Mesothelial cell of epicardium (in vitro differentiated cells): ENCODE measurements around the gene PACS2. TPM values are rescaled to one million over a fixed set of nuclear protein-coding genes. Genes with fewer than 3 reads are reported as not detected.

Source experiments
- DNase-seq, 2 experiments: peaks; one replicate each; pipeline ENCODE4 v3.0.0; 2021; ENCODE audit warnings: low spot score in 2 of 2; ENCODE audit not compliant: unreplicated experiment in 2 of 2
- H3K27ac Mint-ChIP-seq: 2 replicates; pipeline ENCODE4 v1.8.0; 2021; ENCODE audit warnings: mixed read lengths
- H3K27me3 Mint-ChIP-seq: 2 replicates; pipeline ENCODE4 v1.8.0; 2021; ENCODE audit warnings: low read depth, mixed read lengths
- H3K36me3 Mint-ChIP-seq: 2 replicates; pipeline ENCODE4 v1.8.0; 2021; ENCODE audit warnings: mixed read lengths
- H3K4me1 Mint-ChIP-seq: 2 replicates; pipeline ENCODE4 v1.8.0; 2021; ENCODE audit warnings: mixed read lengths
- H3K4me3 Mint-ChIP-seq: 2 replicates; pipeline ENCODE4 v1.8.0; 2021; ENCODE audit warnings: mild to moderate bottlenecking, moderate library complexity, mixed read lengths
- H3K9me3 Mint-ChIP-seq: 2 replicates; pipeline ENCODE4 v1.8.0; 2021; ENCODE audit warnings: mixed read lengths
- total RNA-seq: library from RNA; stranded (reverse); gene quantifications from 3 replicates; pipeline ENCODE4 v1.2.1, GENCODE V29; 2021
- TF ChIP-seq, protein P1 (sequence below): fragments of 200-600 bp; sonication (generic); IDR thresholded peaks from one replicate; pipeline ENCODE4 v1.5.0; 2021; ENCODE audit warnings: antibody characterized with exemption; ENCODE audit not compliant: unreplicated experiment

The PACS2 gene
- total RNA-seq, 1 donor from 2014 or later: 147 TPM

DNA sequence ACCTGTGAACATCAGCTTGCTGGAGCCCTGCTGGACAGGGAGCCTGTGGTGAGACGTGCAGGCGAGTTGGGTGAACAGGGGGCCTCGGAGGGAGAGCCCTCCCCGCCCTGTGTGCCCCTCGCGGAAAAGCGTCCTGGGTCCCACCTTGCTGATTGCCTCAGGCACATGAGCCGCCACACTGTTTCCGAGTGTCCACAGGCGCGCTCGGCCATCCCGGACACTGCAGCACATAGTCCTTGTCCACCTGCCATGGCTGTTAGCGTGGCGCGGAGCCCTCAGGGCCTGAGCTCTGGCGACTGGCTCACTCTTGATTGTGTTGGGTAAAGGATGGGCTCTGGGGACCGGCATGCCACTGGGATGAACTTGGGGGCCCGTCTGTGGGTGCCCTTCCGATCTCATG lies 40.0 kb downstream of the PACS2 start:
- no peak overlapping the region for H3K27ac Mint-ChIP-seq
- no peaks in the 10 kb centered on the region for H3K9me3 Mint-ChIP-seq
- no peaks in the 10 kb centered on the region for H3K27me3 Mint-ChIP-seq
- H3K4me3 Mint-ChIP-seq: no peak overlapping the region
- no peak for DNase-seq
- H3K36me3 Mint-ChIP-seq: peaks cover 3% of the 10 kb centered on the region
- H3K4me1 Mint-ChIP-seq: peaks cover 2% of the 10 kb centered on the region
- TF ChIP-seq, protein P1, sequence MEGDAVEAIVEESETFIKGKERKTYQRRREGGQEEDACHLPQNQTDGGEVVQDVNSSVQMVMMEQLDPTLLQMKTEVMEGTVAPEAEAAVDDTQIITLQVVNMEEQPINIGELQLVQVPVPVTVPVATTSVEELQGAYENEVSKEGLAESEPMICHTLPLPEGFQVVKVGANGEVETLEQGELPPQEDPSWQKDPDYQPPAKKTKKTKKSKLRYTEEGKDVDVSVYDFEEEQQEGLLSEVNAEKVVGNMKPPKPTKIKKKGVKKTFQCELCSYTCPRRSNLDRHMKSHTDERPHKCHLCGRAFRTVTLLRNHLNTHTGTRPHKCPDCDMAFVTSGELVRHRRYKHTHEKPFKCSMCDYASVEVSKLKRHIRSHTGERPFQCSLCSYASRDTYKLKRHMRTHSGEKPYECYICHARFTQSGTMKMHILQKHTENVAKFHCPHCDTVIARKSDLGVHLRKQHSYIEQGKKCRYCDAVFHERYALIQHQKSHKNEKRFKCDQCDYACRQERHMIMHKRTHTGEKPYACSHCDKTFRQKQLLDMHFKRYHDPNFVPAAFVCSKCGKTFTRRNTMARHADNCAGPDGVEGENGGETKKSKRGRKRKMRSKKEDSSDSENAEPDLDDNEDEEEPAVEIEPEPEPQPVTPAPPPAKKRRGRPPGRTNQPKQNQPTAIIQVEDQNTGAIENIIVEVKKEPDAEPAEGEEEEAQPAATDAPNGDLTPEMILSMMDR: no peak

DNA sequence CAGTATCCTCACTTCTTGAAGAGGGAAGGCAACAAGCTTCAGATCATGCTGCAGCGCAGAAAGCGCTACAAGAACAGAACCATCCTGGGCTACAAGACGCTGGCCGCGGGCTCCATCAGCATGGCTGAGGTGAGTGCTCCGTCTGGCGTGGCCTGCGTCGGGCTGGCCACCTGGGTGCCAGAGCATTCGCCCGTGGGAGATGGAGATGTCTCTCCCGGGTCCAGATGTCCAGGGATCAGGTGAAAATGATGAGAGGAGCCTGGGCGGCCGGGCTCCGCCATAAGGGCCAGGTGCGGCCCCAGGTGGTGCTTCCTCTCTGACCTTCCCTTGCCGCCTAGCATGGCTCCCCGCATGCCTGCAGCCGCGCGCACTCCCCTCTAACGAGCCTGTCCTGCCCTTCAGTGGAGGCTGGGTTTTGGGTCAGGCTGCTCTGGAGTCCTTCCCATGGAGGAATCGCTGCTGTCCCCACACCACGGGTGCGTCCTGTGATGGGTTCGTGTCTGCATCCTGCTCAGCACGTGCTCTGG lies 40.6 kb downstream of the PACS2 start:
- TF ChIP-seq, protein P1: no peak
- Mint-ChIP-seq H3K27ac (no peak overlapping the region), H3K4me1 (peaks cover 2% of the 10 kb centered on the region), H3K27me3 (no peaks in the 10 kb centered on the region), H3K36me3 (peaks cover 3% of the 10 kb centered on the region), H3K4me3 (no peak overlapping the region), H3K9me3 (no peaks in the 10 kb centered on the region)
- no peak for DNase-seq

DNA sequence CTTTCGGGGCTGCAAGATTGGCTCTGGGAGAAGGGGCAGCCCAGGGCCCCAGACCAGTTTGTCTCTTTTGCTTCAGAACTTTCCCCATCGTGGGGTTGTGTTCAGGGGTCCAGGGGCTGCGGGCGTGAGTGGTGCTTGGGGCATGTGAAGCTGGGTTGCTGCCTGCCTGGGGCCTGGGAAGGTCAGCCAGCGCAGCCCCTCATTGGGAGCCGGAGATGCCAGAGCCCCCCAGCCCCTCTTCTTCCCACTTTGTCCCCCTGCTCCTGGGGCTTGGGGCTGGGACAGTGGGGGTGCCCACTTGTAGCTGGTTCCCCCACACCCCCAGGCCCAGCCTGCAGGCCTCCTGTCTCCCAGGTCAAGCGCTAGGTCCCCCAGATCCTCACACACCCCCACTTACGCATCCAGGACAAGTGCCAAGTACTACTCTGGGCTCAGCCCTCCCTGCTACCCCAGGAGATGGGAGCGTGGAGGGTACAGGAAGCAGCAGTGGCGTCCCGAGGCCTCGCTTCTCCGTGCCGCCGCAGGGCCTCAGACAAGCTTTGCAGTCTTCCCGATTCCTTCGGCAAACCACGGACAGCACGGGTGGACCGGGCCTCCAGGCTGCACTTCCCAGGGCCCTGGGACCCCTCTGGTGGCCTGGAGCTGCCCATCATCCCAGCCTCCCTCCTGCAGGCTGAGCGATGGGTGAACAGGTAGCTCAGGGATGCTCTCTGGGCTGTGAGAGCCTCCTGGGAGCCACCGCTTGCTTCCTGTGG lies 41.5 kb downstream of the PACS2 start:
- Mint-ChIP-seq H3K4me3 (no peak overlapping the region), H3K4me1 (peaks cover 2% of the 10 kb centered on the region), H3K36me3 (peaks cover 9% of the 10 kb centered on the region), H3K27me3 (no peaks in the 10 kb centered on the region), H3K9me3 (no peaks in the 10 kb centered on the region), H3K27ac (no peak overlapping the region)
- DNase-seq: no peak
- TF ChIP-seq, protein P1: no peak

DNA sequence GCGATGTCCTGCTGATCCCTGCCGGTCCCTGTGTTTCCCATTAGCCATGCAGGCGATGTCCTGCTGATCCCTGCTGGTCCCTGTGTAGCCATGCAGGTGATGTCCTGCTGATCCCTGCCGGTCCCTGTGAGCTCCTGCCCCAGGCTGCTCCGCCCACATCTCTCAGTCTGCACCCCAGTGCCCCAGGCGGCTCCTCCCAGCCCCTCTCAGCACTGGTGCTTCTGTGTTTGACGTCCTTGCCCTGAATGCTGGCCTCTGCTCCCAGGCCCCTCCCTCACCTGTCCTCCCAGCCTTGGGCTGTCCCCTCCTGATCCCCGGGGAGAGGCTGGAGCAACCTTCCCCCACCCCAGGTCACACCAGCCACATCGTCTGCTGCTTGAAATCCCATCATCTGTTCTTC lies 42.4 kb downstream of the PACS2 start:
- no peak overlapping the region for H3K27ac Mint-ChIP-seq

DNA sequence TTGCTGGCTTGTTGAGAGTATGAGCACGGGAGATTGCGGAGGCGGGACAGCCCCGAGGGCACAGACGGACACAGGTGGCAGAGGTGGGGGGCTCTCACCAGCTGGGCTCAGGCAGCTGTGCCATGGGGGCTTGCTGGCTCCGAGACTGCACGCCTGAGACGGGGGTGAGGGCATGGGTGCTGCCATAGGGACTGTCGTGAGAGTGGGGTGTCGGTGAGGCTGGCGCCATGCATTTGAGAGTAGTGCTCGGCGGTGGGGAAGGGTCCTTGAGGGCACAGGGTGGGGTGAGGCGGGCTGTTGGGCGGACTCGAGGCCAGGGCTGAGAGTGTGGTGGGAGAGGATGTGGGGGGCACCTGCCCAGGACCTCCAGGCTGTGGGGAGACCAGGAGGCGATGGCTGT lies 43.1 kb downstream of the PACS2 start:
- Mint-ChIP-seq H3K36me3 (peaks cover 13% of the 10 kb centered on the region), H3K4me1 (no peaks in the 10 kb centered on the region), H3K27me3 (no peaks in the 10 kb centered on the region), H3K27ac (no peak overlapping the region), H3K9me3 (no peaks in the 10 kb centered on the region), H3K4me3 (no peak overlapping the region)
- TF ChIP-seq, protein P1: no peak
- no peak for DNase-seq

More for the DNA sequence above, 42.4 kb downstream of the PACS2 start:
- Mint-ChIP-seq H3K4me1 (peaks cover 2% of the 10 kb centered on the region), H3K36me3 (peaks cover 13% of the 10 kb centered on the region), H3K27me3 (no peaks in the 10 kb centered on the region), H3K9me3 (no peaks in the 10 kb centered on the region), H3K4me3 (no peak overlapping the region)
- no peak for DNase-seq
- TF ChIP-seq, protein P1: no peak
